Kidney epithelial cell (primary cell): ENCODE measurements around the gene TYMS. TPM values are rescaled to one million over a fixed set of nuclear protein-coding genes. Genes with fewer than 3 reads are reported as not detected.

Source experiments
- DNase-seq: peaks from one replicate; pipeline ENCODE4 v3.0.0-alpha.2; 2010; ENCODE audit warnings: low read depth
- H3K27me3 ChIP-seq: 2 replicates; pipeline ENCODE4 v1.6.0; 2011; ENCODE audit warnings: low read length; ENCODE audit not compliant: control insufficient read depth, insufficient read depth
- H3K36me3 ChIP-seq: 2 replicates; pipeline ENCODE4 v1.5.1; 2011; ENCODE audit warnings: low read length; ENCODE audit not compliant: control insufficient read depth, insufficient read depth
- H3K4me3 ChIP-seq: 2 replicates; pipeline ENCODE4 v1.5.1; 2011; ENCODE audit warnings: low read depth, mild to moderate bottlenecking, control low read depth, low read length
- CTCF ChIP-seq: IDR thresholded peaks from 2 replicates; pipeline ENCODE4 v1.5.1; 2011; ENCODE audit warnings: mild to moderate bottlenecking, moderate library complexity, low read length, control low read depth, inconsistent platforms; ENCODE audit not compliant: insufficient read depth, poor library complexity, severe bottlenecking
- total RNA-seq: library from RNA; depleted of rRNA; stranded (reverse); fragments of >200 nt; gene quantifications from 2 replicates; pipeline ENCODE4 v1.2.3, GENCODE V29; 2015

TYMS gene
- total RNA-seq, 1 donor from 2014 or later, result 22.7 TPM

GRCh38 chr18:666628-667027 lies 9.2 kb downstream of the TYMS start:
- H3K4me3 ChIP-seq, result no peak overlapping the region
- H3K36me3 ChIP-seq, result peaks cover 5% of the 10 kb centered on the region
- H3K27me3 ChIP-seq, result no peaks in the 10 kb centered on the region
- no peak for DNase-seq
- no peak for TF ChIP-seq CTCF

GRCh38 chr18:668260-668659 lies 10.8 kb downstream of the TYMS start:
- H3K4me3 ChIP-seq, result no peak overlapping the region
- H3K27me3 ChIP-seq, result no peaks in the 10 kb centered on the region
- H3K36me3 ChIP-seq, result peaks cover 7% of the 10 kb centered on the region
- DNase-seq, result no peak
- no peak for TF ChIP-seq CTCF

- no peak for DNase-seq
- Histone ChIP-seq H3K36me3 (peaks cover 7% of the 10 kb centered on the region), H3K4me3 (no peak overlapping the region), H3K27me3 (no peaks in the 10 kb centered on the region)
- no peak for TF ChIP-seq CTCF
Measured at GRCh38 chr18:669077-669476, 11.6 kb downstream of the TYMS start.

- Histone ChIP-seq H3K27me3 (no peaks in the 10 kb centered on the region), H3K4me3 (no peak overlapping the region), H3K36me3 (peaks cover 7% of the 10 kb centered on the region)
- no peak for DNase-seq
- TF ChIP-seq CTCF, result no peak
Measured at GRCh38 chr18:670522-670921, 13.1 kb downstream of the TYMS start.

GRCh38 chr18:671405-671804 lies 14.0 kb downstream of the TYMS start:
- DNase-seq, result no peak
- Histone ChIP-seq H3K36me3 (peaks cover 7% of the 10 kb centered on the region), H3K4me3 (no peak overlapping the region), H3K27me3 (no peaks in the 10 kb centered on the region)
- no peak for TF ChIP-seq CTCF

- DNase-seq, result no peak
- H3K4me3 ChIP-seq, result no peak overlapping the region
- H3K27me3 ChIP-seq, result no peaks in the 10 kb centered on the region
- TF ChIP-seq CTCF, result no peak
- peaks cover 7% of the 10 kb centered on the region for H3K36me3 ChIP-seq
Measured at GRCh38 chr18:673317-673716, 15.9 kb downstream of the TYMS start.
